Hepatocyte (in vitro differentiated cells): ENCODE measurements around the gene SORCS2.

ENCODE experiments used
- EZH2phosphoT487 ChIP-seq: fragments of 200-600 bp; sonication (generic); IDR thresholded peaks from one replicate; pipeline ENCODE4 v1.6.1; 2018; ENCODE audit warnings: antibody characterized with exemption, mild to moderate bottlenecking, low read depth, moderate library complexity; ENCODE audit not compliant: unreplicated experiment, severe bottlenecking
- TF ChIP-seq, protein P1 (sequence below): fragments of 200-600 bp; sonication (generic); IDR thresholded peaks from 2 replicates; pipeline ENCODE4 v1.5.1; 2016; ENCODE audit warnings: antibody characterized with exemption, mild to moderate bottlenecking; ENCODE audit not compliant: poor library complexity

DNA sequence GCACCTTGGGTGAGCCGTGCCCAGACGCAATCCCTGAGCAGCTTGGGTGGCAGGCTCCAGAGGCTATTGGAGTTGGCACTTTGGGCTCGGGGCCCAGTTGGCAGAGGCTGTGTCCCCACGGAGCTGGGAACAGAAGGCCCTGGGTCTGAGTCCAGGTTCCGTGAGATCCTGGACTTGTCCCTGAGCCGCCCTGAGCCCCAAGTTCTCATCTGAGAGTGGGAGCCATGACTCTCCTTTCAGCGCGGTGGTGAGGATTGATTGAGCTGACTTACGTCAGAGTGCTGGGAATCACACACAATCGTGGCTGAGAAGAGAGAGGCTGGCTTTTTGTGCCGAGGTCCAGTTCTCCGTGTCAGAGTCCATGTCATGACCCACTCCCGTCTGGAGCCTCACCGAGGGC is 144.4 kb downstream of the SORCS2 start:
- TF ChIP-seq, protein P1, sequence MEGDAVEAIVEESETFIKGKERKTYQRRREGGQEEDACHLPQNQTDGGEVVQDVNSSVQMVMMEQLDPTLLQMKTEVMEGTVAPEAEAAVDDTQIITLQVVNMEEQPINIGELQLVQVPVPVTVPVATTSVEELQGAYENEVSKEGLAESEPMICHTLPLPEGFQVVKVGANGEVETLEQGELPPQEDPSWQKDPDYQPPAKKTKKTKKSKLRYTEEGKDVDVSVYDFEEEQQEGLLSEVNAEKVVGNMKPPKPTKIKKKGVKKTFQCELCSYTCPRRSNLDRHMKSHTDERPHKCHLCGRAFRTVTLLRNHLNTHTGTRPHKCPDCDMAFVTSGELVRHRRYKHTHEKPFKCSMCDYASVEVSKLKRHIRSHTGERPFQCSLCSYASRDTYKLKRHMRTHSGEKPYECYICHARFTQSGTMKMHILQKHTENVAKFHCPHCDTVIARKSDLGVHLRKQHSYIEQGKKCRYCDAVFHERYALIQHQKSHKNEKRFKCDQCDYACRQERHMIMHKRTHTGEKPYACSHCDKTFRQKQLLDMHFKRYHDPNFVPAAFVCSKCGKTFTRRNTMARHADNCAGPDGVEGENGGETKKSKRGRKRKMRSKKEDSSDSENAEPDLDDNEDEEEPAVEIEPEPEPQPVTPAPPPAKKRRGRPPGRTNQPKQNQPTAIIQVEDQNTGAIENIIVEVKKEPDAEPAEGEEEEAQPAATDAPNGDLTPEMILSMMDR = no peak
- no peak for TF ChIP-seq EZH2phosphoT487
